NCI-H82 (cell line): ENCODE data around the gene IFITM10.
A peak's percentile ranks its signal among the peaks of the same experiment; 100 is the strongest.
"Not testable (repeated sequence)": the region's sequence is repeated elsewhere in the genome, so short reads cannot be mapped to it uniquely, and the experiment has no call there.

Source experiments
- DNase-seq: peaks from one replicate; lab custom pipeline; 2025; lab: John Stamatoyannopoulos, UW

Gene IFITM10

DNA sequence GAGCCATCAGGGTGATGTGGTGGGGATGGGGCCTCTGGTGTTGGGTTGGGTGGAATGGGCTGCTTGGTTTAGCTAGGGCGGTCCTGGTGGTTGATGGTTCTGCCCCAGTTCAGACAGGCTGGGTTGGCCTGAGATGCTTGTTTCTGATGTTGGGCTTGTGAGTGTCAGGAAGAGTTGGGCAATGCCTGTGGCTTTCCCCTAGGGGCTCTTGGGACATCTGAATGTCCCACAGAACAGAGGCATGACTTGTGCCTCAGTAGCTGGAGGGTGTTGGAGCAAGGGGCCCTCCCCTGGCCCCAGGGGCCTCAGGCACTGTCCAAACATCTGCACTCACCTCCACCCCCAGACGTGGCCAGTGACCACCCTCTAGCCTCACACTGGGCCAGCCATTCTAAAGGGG, 27.3 kb upstream of the IFITM10 start:
- DNase-seq: no peak

GRCh38 chr11:1776944-1777715, 26.7 kb upstream of the IFITM10 start:
- no peak for DNase-seq

DNA sequence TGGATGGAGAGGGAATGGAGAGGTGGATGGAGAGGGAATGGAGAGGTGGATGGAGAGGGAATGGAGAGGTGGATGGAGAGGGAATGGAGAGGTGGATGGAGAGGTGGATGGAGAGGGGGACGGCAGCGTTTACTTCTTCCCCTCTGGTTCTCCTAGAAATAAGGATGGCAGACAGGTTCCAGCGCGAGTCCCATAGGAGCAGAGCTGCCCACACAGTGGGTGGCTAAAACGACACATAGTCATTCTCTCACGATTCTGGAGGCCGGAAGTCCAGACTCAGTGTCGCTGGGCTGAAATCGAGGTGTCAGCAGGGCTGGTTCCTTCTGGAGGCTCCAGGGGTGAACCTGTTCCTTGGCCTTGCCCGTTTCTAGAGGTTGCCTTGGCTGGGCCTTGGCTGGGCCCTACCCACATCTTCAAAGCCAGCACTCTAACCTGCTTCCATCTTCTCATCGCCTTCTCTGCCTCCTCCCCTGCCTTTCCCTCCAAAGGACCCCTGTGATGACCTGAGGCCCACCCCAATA, 26.0 kb upstream of the IFITM10 start:
- no peak for DNase-seq

- DNase-seq: no peak
These were observed 24.5 kb upstream of the IFITM10 start for GRCh38 chr11:1774886-1775285.

DNA sequence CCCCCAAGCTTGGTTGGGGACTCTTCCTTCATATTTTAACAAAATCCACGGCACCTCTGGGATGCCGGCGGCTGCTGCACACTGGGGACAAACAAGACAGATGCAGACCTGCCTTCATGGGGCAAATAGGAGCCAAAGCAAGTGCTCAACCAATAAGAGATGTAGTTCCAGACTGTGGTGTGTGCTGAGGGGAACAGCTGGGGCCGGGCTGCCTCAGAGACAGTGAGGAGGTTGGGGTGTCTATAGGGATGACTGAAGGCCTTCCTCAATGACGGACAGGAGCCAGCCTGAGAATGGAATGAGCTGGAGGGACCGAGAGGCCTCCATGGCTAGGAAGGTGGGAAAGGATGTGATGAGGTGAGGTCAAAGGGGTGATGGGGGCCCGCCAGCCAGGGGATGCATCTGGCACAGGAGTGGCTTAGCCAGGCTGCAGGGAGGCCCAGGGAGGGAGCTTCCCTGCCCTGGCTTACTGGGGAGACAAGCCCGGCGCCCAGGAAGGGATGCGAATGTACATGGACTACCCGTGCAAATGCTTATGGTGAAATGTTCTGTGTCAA, 23.7 kb upstream of the IFITM10 start:
- DNase-seq: no peak

GRCh38 chr11:1773131-1773993, 23.0 kb upstream of the IFITM10 start:
- no peak for DNase-seq

DNA sequence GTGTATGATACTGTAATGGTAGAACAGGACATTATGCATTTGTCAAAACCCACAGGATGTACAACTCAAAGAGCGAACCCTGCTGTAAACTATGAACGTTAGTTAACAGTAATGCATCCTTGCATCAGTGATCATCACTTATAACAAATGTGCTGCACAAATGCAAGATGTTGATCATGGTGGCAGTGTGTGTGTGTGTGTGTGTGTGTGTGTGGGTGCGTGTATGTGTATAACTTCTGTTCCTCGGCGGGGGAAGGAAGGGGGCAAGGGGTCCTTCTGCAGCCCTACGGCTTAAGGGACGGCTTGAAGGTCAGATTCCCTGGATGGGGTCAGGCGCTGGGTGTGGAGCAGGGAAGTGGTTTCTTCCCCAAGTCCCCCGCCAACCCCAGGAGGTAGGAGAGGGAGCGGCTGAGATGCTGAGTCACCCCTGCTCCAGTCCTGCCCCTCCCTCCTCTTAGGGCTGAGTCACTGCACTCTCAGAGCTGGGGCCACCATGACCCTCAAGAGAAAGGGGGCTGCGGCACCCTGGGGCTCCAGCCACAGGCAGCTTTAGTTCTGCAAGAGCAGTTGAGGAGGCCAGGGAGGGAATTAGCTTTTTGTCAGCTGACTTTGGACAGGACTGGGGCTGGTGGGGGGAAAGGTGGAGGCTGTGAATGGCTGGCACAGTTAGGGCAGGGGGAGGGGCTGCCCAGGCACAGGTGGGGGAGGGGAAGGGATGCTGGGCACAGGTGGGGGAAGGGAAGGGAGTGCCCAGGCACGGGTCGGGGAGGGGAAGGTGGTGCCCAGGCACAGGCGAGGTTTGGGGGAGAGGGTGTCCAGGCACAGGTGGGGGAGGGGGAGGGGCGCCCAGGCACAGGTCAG, 22.1 kb upstream of the IFITM10 start:
- no peak for DNase-seq

DNA sequence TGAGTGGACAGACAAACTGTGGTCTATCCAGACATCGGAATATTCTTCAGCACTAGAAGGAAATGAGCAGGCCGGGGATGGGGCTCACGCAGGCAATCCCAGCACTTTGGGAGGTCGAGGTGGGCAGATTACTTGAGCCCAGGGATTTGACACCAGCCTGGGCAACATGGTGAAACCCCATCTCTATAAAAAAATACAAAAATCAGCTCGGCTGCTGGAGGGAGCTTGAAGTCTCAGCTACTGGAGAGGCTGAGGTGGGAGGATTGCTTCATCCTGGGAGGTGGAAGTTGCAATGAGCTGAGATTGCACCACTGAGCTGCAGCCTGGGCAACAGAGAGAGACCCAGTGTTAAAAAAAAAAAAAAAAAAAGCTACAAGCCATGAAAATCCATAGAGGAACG, 21.3 kb upstream of the IFITM10 start:
- DNase-seq: no peak

GRCh38 chr11:1771273-1771672, 20.9 kb upstream of the IFITM10 start:
- no peak for DNase-seq

GRCh38 chr11:1770528-1770927, 20.1 kb upstream of the IFITM10 start:
- DNase-seq: no peak

DNA sequence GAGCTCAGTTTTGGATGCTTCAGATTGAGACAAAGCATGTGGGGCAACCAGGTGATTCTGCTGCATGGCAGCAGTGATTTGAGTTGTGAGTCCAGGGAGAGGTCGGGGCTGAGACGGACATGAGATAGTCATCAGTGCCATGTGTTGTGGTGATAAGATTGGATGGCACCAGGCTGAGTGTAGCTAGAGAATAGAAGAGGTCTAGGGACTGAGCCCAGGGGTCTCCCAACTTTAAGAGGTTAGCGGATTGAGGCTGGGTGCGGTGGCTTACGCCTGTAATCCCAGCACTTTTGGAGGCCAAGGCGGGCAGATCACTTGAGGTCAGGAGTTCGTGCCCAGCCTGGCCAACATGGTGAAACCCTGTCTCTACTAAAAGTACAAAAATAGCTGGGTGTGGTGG, 19.7 kb upstream of the IFITM10 start:
- DNase-seq: no peak

GRCh38 chr11:1769304-1769936, 19.0 kb upstream of the IFITM10 start:
- DNase-seq: not testable (repeated sequence)

- no peak for DNase-seq
These were observed 17.7 kb upstream of the IFITM10 start for GRCh38 chr11:1768141-1768469.

- DNase-seq: no peak
These were observed 17.2 kb upstream of the IFITM10 start for GRCh38 chr11:1767399-1768140.

- DNase-seq: no peak
These were observed 16.5 kb upstream of the IFITM10 start for GRCh38 chr11:1766719-1767398.

DNA sequence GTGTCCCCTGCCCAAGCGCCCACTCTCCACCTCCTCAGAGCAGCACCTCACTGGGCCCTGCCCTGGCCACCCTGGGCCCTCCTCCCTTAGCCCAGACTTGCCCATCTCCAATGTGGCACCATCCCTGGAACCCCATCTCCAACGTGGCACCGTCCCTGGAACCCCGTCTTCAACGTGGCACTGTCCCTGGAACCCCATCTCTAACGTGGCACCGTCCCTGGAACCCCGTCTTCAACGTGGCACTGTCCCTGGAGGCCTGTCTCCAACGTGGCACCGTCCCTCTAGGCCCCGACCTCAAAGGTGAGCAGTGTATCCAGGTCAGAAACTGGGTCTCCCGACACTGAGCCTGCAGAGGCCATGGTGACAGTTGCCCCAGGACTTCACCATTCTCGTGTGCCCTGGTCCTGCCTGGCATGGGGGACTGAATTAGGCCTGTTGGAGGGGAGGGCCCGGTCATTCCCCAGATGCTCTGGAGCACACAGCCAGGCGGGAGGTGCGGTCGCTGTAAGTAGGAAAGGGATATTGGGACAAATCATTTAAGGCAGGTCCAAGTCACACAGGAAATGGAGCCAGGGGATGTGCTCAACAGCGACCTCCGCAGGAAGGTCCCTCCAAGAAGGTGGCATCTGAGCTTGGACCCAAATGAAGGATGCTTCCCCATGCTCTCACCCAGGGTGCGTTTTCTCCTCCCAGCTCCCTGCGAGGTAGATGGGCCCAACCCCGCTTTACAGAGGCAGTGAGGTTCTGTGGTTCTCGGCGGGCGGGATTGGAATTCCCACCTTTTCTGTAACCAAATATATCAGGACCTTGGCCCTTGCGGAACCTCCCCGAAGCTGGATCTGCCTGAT, 15.7 kb upstream of the IFITM10 start:
- no peak for DNase-seq

- peak; percentile 75 for DNase-seq
These were observed 13.6 kb upstream of the IFITM10 start, which contains the start of gene CTSD for GRCh38 chr11:1763796-1764661. Gene CTSD, minus strand, starts transcription at chr11:1763927. Its CDS starts 68 bp downstream, at chr11:1763859.

GRCh38 chr11:1763336-1763795, 13.0 kb upstream of the IFITM10 start:
- no peak for DNase-seq
